T-helper 1 cell treated with Interleukin-12 subunit alpha and Interleukin-12 subunit beta and Interleukin-4 antibody, amounts not matched to agents 30 μg/mL and 1 μg/mL, for 36 hours (primary cell): Measurements from ENCODE around the gene KLHL8.

Experiments
- H3K27ac Mint-ChIP-seq: one replicate; pipeline ENCODE4 v1.8.0; 2021; ENCODE audit warnings: mild to moderate bottlenecking, mixed read lengths
- H3K27me3 Mint-ChIP-seq: one replicate; pipeline ENCODE4 v1.8.0; 2021; ENCODE audit warnings: low read depth, mixed read lengths
- H3K36me3 Mint-ChIP-seq: one replicate; pipeline ENCODE4 v1.8.0; 2021; ENCODE audit warnings: low read depth, mixed read lengths
- H3K4me1 Mint-ChIP-seq: one replicate; pipeline ENCODE4 v1.8.0; 2021; ENCODE audit warnings: low read depth, mixed read lengths
- H3K4me3 Mint-ChIP-seq: one replicate; pipeline ENCODE4 v1.8.0; 2021; ENCODE audit warnings: mild to moderate bottlenecking, moderate library complexity, mixed read lengths
- H3K9me3 Mint-ChIP-seq: one replicate; pipeline ENCODE4 v1.8.0; 2021; ENCODE audit warnings: mixed read lengths

KLHL8 gene

GRCh38 chr4:87132035-87132434 lies 88.4 kb downstream of the KLHL8 start:
- Mint-ChIP-seq H3K9me3 (no peaks in the 10 kb centered on the region), H3K27ac (no peak overlapping the region), H3K4me1 (no peaks in the 10 kb centered on the region), H3K36me3 (peaks cover 61% of the 10 kb centered on the region), H3K4me3 (no peak overlapping the region), H3K27me3 (no peaks in the 10 kb centered on the region)

- no peak overlapping the region for H3K27ac Mint-ChIP-seq
- H3K4me1 Mint-ChIP-seq = no peaks in the 10 kb centered on the region
- H3K36me3 Mint-ChIP-seq = peaks cover 63% of the 10 kb centered on the region
- H3K27me3 Mint-ChIP-seq = no peaks in the 10 kb centered on the region
- no peaks in the 10 kb centered on the region for H3K9me3 Mint-ChIP-seq
- H3K4me3 Mint-ChIP-seq = no peak overlapping the region
Observed at GRCh38 chr4:87130985-87131703, 89.3 kb downstream of the KLHL8 start.

GRCh38 chr4:87129681-87130080 lies 90.7 kb downstream of the KLHL8 start:
- no peak overlapping the region for H3K4me3 Mint-ChIP-seq

GRCh38 chr4:87128006-87128705 lies 92.3 kb downstream of the KLHL8 start:
- H3K27ac Mint-ChIP-seq = no peak overlapping the region
- H3K9me3 Mint-ChIP-seq = no peaks in the 10 kb centered on the region
- H3K4me3 Mint-ChIP-seq = no peak overlapping the region
- peaks cover 56% of the 10 kb centered on the region for H3K36me3 Mint-ChIP-seq
- peaks cover 4% of the 10 kb centered on the region for H3K4me1 Mint-ChIP-seq
- H3K27me3 Mint-ChIP-seq = no peaks in the 10 kb centered on the region

More at GRCh38 chr4:87129681-87130080, 90.7 kb downstream of the KLHL8 start:
- H3K27ac Mint-ChIP-seq = no peak overlapping the region
- no peaks in the 10 kb centered on the region for H3K9me3 Mint-ChIP-seq
- H3K36me3 Mint-ChIP-seq = peaks cover 63% of the 10 kb centered on the region
- H3K27me3 Mint-ChIP-seq = no peaks in the 10 kb centered on the region
- H3K4me1 Mint-ChIP-seq = peaks cover 4% of the 10 kb centered on the region

- no peaks in the 10 kb centered on the region for H3K27me3 Mint-ChIP-seq
- H3K36me3 Mint-ChIP-seq = peaks cover 50% of the 10 kb centered on the region
- H3K4me3 Mint-ChIP-seq = no peak overlapping the region
- no peaks in the 10 kb centered on the region for H3K9me3 Mint-ChIP-seq
- peaks cover 7% of the 10 kb centered on the region for H3K4me1 Mint-ChIP-seq
- no peak overlapping the region for H3K27ac Mint-ChIP-seq
Observed at GRCh38 chr4:87126056-87126455, 94.4 kb downstream of the KLHL8 start.

GRCh38 chr4:87122252-87122651 lies 98.2 kb downstream of the KLHL8 start:
- H3K9me3 Mint-ChIP-seq = no peaks in the 10 kb centered on the region
- no peak overlapping the region for H3K27ac Mint-ChIP-seq
- no peak overlapping the region for H3K4me3 Mint-ChIP-seq
- peaks cover 41% of the 10 kb centered on the region for H3K36me3 Mint-ChIP-seq
- H3K4me1 Mint-ChIP-seq = peaks cover 12% of the 10 kb centered on the region
- no peaks in the 10 kb centered on the region for H3K27me3 Mint-ChIP-seq

GRCh38 chr4:87121341-87122065 lies 98.9 kb downstream of the KLHL8 start:
- H3K27me3 Mint-ChIP-seq = no peaks in the 10 kb centered on the region
- no peak overlapping the region for H3K27ac Mint-ChIP-seq
- no peak overlapping the region for H3K4me3 Mint-ChIP-seq
- H3K4me1 Mint-ChIP-seq = peaks cover 12% of the 10 kb centered on the region
- peaks cover 40% of the 10 kb centered on the region for H3K36me3 Mint-ChIP-seq
- H3K9me3 Mint-ChIP-seq = no peaks in the 10 kb centered on the region

- Mint-ChIP-seq H3K27me3 (no peaks in the 10 kb centered on the region), H3K9me3 (no peaks in the 10 kb centered on the region), H3K4me3 (no peak overlapping the region), H3K27ac (no peak overlapping the region), H3K36me3 (peaks cover 45% of the 10 kb centered on the region), H3K4me1 (peaks cover 12% of the 10 kb centered on the region)
Observed at GRCh38 chr4:87120411-87121162, 99.8 kb downstream of the KLHL8 start.

GRCh38 chr4:87120010-87120409 lies 100.4 kb downstream of the KLHL8 start:
- no peak overlapping the region for H3K27ac Mint-ChIP-seq
- H3K9me3 Mint-ChIP-seq = no peaks in the 10 kb centered on the region
- peaks cover 39% of the 10 kb centered on the region for H3K36me3 Mint-ChIP-seq
- H3K4me3 Mint-ChIP-seq = no peak overlapping the region
- H3K4me1 Mint-ChIP-seq = peaks cover 8% of the 10 kb centered on the region
- H3K27me3 Mint-ChIP-seq = no peaks in the 10 kb centered on the region

GRCh38 chr4:87118826-87119225 lies 101.6 kb downstream of the KLHL8 start:
- Mint-ChIP-seq H3K4me3 (no peak overlapping the region), H3K27ac (no peak overlapping the region), H3K36me3 (peaks cover 40% of the 10 kb centered on the region), H3K4me1 (peaks cover 8% of the 10 kb centered on the region), H3K9me3 (no peaks in the 10 kb centered on the region), H3K27me3 (no peaks in the 10 kb centered on the region)

GRCh38 chr4:87118421-87118820 lies 102.0 kb downstream of the KLHL8 start:
- Mint-ChIP-seq H3K4me3 (no peak overlapping the region), H3K36me3 (peaks cover 38% of the 10 kb centered on the region), H3K27ac (no peak overlapping the region)

GRCh38 chr4:87117732-87118075 lies 102.7 kb downstream of the KLHL8 start:
- Mint-ChIP-seq H3K27ac (no peak overlapping the region), H3K4me1 (peaks cover 8% of the 10 kb centered on the region), H3K4me3 (no peak overlapping the region), H3K36me3 (peaks cover 37% of the 10 kb centered on the region), H3K9me3 (no peaks in the 10 kb centered on the region), H3K27me3 (no peaks in the 10 kb centered on the region)

More at GRCh38 chr4:87118421-87118820, 102.0 kb downstream of the KLHL8 start:
- Mint-ChIP-seq H3K27me3 (no peaks in the 10 kb centered on the region), H3K4me1 (peaks cover 8% of the 10 kb centered on the region), H3K9me3 (no peaks in the 10 kb centered on the region)

- peaks cover 12% of the 10 kb centered on the region for H3K4me1 Mint-ChIP-seq
- H3K27me3 Mint-ChIP-seq = no peaks in the 10 kb centered on the region
- H3K9me3 Mint-ChIP-seq = no peaks in the 10 kb centered on the region
- no peak overlapping the region for H3K4me3 Mint-ChIP-seq
- H3K27ac Mint-ChIP-seq = no peak overlapping the region
- peaks cover 37% of the 10 kb centered on the region for H3K36me3 Mint-ChIP-seq
Observed at GRCh38 chr4:87117051-87117731, 103.2 kb downstream of the KLHL8 start.

- H3K36me3 Mint-ChIP-seq = peaks cover 42% of the 10 kb centered on the region
- no peaks in the 10 kb centered on the region for H3K9me3 Mint-ChIP-seq
- no peaks in the 10 kb centered on the region for H3K27me3 Mint-ChIP-seq
- peaks cover 16% of the 10 kb centered on the region for H3K4me1 Mint-ChIP-seq
- no peak overlapping the region for H3K4me3 Mint-ChIP-seq
- no peak overlapping the region for H3K27ac Mint-ChIP-seq
Observed at GRCh38 chr4:87116231-87116630, 104.2 kb downstream of the KLHL8 start.
